IMR-90 (cell line): ENCODE data around the gene DUSP6. TPM values are rescaled to one million over a fixed set of nuclear protein-coding genes. Genes with fewer than 3 reads are reported as not detected.
A peak's percentile ranks its signal among the peaks of the same experiment; 100 is the strongest.

Experiments used
- ATAC-seq: fragments of 200-7000 bp; cut with Tn5 transposase; 2 replicates; pipeline ENCODE4 v1.9.1; 2020; ENCODE audit warnings: low read depth, mild to moderate bottlenecking, moderate library complexity
- BruUV-seq: library from RNA; stranded (reverse); fragments of 400-500 nt; replicated peaks from 2 replicates; lab custom pipeline; 2021; lab: Mats Ljungman, UMichigan
- CTCF ChIA-PET: fragments of 300-600 bp; formaldehyde crosslinking; extraction: SDS; loops from one replicate; lab custom pipeline; 2021; ENCODE audit warnings: antibody characterized with exemption; lab: Yijun Ruan, JAX
- POLR2A ChIA-PET: fragments of 300-600 bp; sonication (Branson Sonifier 250); formaldehyde crosslinking; loops from one replicate; lab custom pipeline; 2022; ENCODE audit warnings: antibody characterized with exemption; ENCODE audit not compliant: unreplicated experiment; lab: Charles Lee
- DNase-seq: peaks from one replicate; pipeline ENCODE4 v3.0.0; 2013
- H2AFZ ChIP-seq: replicated peaks from 2 replicates; pipeline ENCODE3; 2013; ENCODE audit warnings: low read length, mild to moderate bottlenecking; ENCODE audit not compliant: poor library complexity
- H2AK5ac ChIP-seq: 2 replicates; pipeline ENCODE4 v1.6.1; 2013; ENCODE audit warnings: low read depth, low read length, inconsistent platforms
- H2AK9ac ChIP-seq: replicated peaks from 2 replicates; pipeline ENCODE3; 2013; ENCODE audit warnings: mild to moderate bottlenecking, low read depth, low read length, moderate library complexity; ENCODE audit not compliant: poor library complexity
- H2BK120ac ChIP-seq: 2 replicates; pipeline ENCODE4 v1.6.1; 2013; ENCODE audit warnings: low read depth, low read length, inconsistent platforms
- H2BK15ac ChIP-seq: 3 replicates; pipeline ENCODE4 v1.6.1; 2013; ENCODE audit warnings: low read depth, low read length, inconsistent platforms
- H2BK20ac ChIP-seq: 2 replicates; pipeline ENCODE4 v1.6.1; 2013; ENCODE audit warnings: low read depth, mild to moderate bottlenecking, inconsistent platforms, low read length, moderate library complexity
- H2BK5ac ChIP-seq: 2 replicates; pipeline ENCODE4 v1.6.1; 2013; ENCODE audit warnings: mild to moderate bottlenecking, low read depth, low read length, inconsistent platforms; ENCODE audit not compliant: poor library complexity, severe bottlenecking
- H3K14ac ChIP-seq: replicated peaks from 2 replicates; pipeline ENCODE4 v1.6.1; 2013; ENCODE audit warnings: low read depth, low read length, inconsistent platforms
- H3K18ac ChIP-seq: 2 replicates; pipeline ENCODE4 v1.6.1; 2013; ENCODE audit warnings: low read depth, low read length, control low read depth
- H3K23ac ChIP-seq: 2 replicates; pipeline ENCODE4 v1.6.1; 2013; ENCODE audit warnings: low read depth, low read length, inconsistent platforms
- H3K27ac ChIP-seq: 2 replicates; pipeline ENCODE4 v1.5.1; 2013; ENCODE audit warnings: mild to moderate bottlenecking, control low read depth, low read length; ENCODE audit not compliant: insufficient read depth
- H3K27me3 ChIP-seq: 2 replicates; pipeline ENCODE4 v1.6.1; 2013; ENCODE audit warnings: low read length; ENCODE audit not compliant: control insufficient read depth, insufficient read depth
- H3K36me3 ChIP-seq: 2 replicates; pipeline ENCODE4 v1.6.1; 2013; ENCODE audit warnings: low read length, mixed read lengths; ENCODE audit not compliant: control insufficient read depth, insufficient read depth
- H3K4ac ChIP-seq: 2 replicates; pipeline ENCODE4 v1.6.1; 2013; ENCODE audit warnings: low read depth, low read length, inconsistent platforms
- H3K4me1 ChIP-seq: 2 replicates; pipeline ENCODE4 v1.6.1; 2013; ENCODE audit warnings: low read length, mixed read lengths; ENCODE audit not compliant: control insufficient read depth, insufficient read depth
- H3K4me2 ChIP-seq: 2 replicates; pipeline ENCODE4 v1.6.1; 2013; ENCODE audit warnings: low read depth, mild to moderate bottlenecking, control low read depth, low read length, moderate library complexity
- H3K4me3 ChIP-seq: 2 replicates; pipeline ENCODE4 v1.5.1; 2013; ENCODE audit warnings: low read depth, mild to moderate bottlenecking, control low read depth, low read length, moderate library complexity; ENCODE audit not compliant: insufficient read depth
- H3K56ac ChIP-seq: 2 replicates; pipeline ENCODE4 v1.6.1; 2013; ENCODE audit warnings: low read length, inconsistent platforms; ENCODE audit not compliant: insufficient read depth; ENCODE audit errors: extremely low read depth
- H3K79me1 ChIP-seq, 2 experiments: 2 replicates each; pipeline ENCODE4 v1.6.1; 2013; ENCODE audit warnings: low read length in 2 of 2, inconsistent platforms in 1 of 2, low read depth in 1 of 2
- H3K9ac ChIP-seq: 2 replicates; pipeline ENCODE4 v1.6.1; 2013; ENCODE audit warnings: low read depth, low read length, control low read depth
- H3K9me1 ChIP-seq: 2 replicates; pipeline ENCODE4 v1.6.1; 2013; ENCODE audit warnings: low read length, inconsistent platforms; ENCODE audit not compliant: insufficient read depth
- H3K9me3 ChIP-seq: 2 replicates; pipeline ENCODE4 v1.6.1; 2013; ENCODE audit warnings: low read length; ENCODE audit not compliant: control insufficient read depth, insufficient read depth
- H4K20me1 ChIP-seq: 2 replicates; pipeline ENCODE4 v1.6.1; 2013; ENCODE audit warnings: low read length, inconsistent platforms; ENCODE audit not compliant: insufficient read depth
- H4K5ac ChIP-seq: 2 replicates; pipeline ENCODE4 v1.6.1; 2013; ENCODE audit warnings: mild to moderate bottlenecking, low read depth, low read length, control low read depth
- H4K8ac ChIP-seq, 2 experiments: 2 replicates each; pipeline ENCODE4 v1.6.1; 2013; ENCODE audit warnings: low read depth in 2 of 2, low read length in 2 of 2, control low read depth in 1 of 2, inconsistent platforms in 1 of 2
- H4K91ac ChIP-seq: 2 replicates; pipeline ENCODE4 v1.6.1; 2013; ENCODE audit warnings: low read depth, low read length, inconsistent platforms; ENCODE audit not compliant: insufficient read depth
- BHLHE40 ChIP-seq: fragments of 150-350 bp; IDR thresholded peaks from 2 replicates; pipeline ENCODE4 v1.6.1; 2016; ENCODE audit warnings: mild to moderate bottlenecking, low read depth, low read length
- MAFK ChIP-seq: IDR thresholded peaks from 2 replicates; pipeline ENCODE4 v1.6.1; 2012; ENCODE audit warnings: low read depth, low read length, improper control_type of control experiment
- NFE2L2 ChIP-seq: fragments of 150-350 bp; IDR thresholded peaks from 2 replicates; pipeline ENCODE4 v1.6.1; 2016; ENCODE audit warnings: low read depth, mild to moderate bottlenecking, low read length
- POLR2A ChIP-seq: IDR thresholded peaks from 2 replicates; pipeline ENCODE4 v1.6.1; 2012; ENCODE audit warnings: mild to moderate bottlenecking, low read depth, low read length
- RAD21 ChIP-seq: IDR thresholded peaks from 2 replicates; pipeline ENCODE4 v1.6.1; 2012; ENCODE audit warnings: low read length, improper control_type of control experiment
- RCOR1 ChIP-seq: IDR thresholded peaks from 2 replicates; pipeline ENCODE4 v1.6.1; 2012; ENCODE audit warnings: mild to moderate bottlenecking, low read length, improper control_type of control experiment; ENCODE audit not compliant: insufficient replicate concordance
- dilution Hi-C: fragments of 300-500 bp; cut with HindIII; formaldehyde crosslinking; loops from one replicate; pipeline ENCODE4 v1.14.3; 2018; ENCODE audit warnings: low sequenced_read_pairs; ENCODE audit not compliant: unreplicated experiment
- in situ Hi-C: fragments of 300-500 bp; cut with MboI; formaldehyde crosslinking; loops from 3 replicates; pipeline ENCODE4 v1.14.3; 2019; ENCODE audit warnings: low sequenced_read_pairs, inconsistent platforms, mixed read lengths
- intact Hi-C: fragments of 100-400 bp; cut with micrococcal nuclease; formaldehyde crosslinking; loops from 2 replicates; pipeline ENCODE4 v1.10.0; 2022
- polyA plus RNA-seq, 3 experiments: library from polyadenylated mRNA; depleted of rRNA; stranded (reverse); fragments of >200 nt; gene quantifications; 2 replicates each; pipeline ENCODE4 v1.2.3, GENCODE V29; 2012; ENCODE audit warnings: low replicate concordance in 1 of 3
- total RNA-seq: library from RNA; depleted of rRNA; stranded (reverse); fragments of >200 nt; gene quantifications from 2 replicates; pipeline ENCODE4 v1.2.3, GENCODE V29; 2012

Gene DUSP6
- total and polyA plus RNA-seq, 2 of the 4 experiments (the other 2 are of a cell fraction): 38.5 to 70.1 TPM

GRCh38 chr12:89363582-89363981 lies 11.3 kb upstream of the DUSP6 start:
- Histone ChIP-seq H3K4me2 (no peak overlapping the region), H3K79me1 (peaks cover 11 to 37% of the 10 kb centered on the region in 2 experiments)
- POLR2A ChIA-PET: no interaction called here

More at GRCh38 chr12:89363582-89363981, 11.3 kb upstream of the DUSP6 start:
- peaks cover 11% of the 10 kb centered on the region for H3K9me1 ChIP-seq
- ATAC-seq (no peak), DNase-seq (no peak)
- H2AK5ac ChIP-seq: no peak overlapping the region
- H3K36me3 ChIP-seq: peaks cover 3% of the 10 kb centered on the region
- H3K27me3 ChIP-seq: no peaks in the 10 kb centered on the region
- no peak overlapping the region for H3K56ac ChIP-seq
- peaks cover 6% of the 10 kb centered on the region for H3K4me1 ChIP-seq
- H2BK120ac ChIP-seq: no peak overlapping the region
- no peak overlapping the region; the same call in 1 of the 2 replicates for H3K4ac ChIP-seq
- no peaks in the 10 kb centered on the region for H3K9me3 ChIP-seq
- no TSS peak for BruUV-seq
- H3K14ac ChIP-seq: no peak overlapping the region; the same call in 1 of the 2 replicates
- H4K91ac ChIP-seq: no peak overlapping the region
- H3K23ac ChIP-seq: no peak overlapping the region
- H2BK15ac ChIP-seq: no peak overlapping the region
- H2AFZ ChIP-seq: no peak overlapping the region
- CTCF ChIA-PET: no interaction called here
- TF ChIP-seq RAD21 (no peak), POLR2A (no peak), MAFK (no peak), RCOR1 (no peak), NFE2L2 (no peak), BHLHE40 (no peak)
- no peak overlapping the region for H3K9ac ChIP-seq
- H4K8ac ChIP-seq: no peak overlapping the region
- in situ Hi-C loops (no loop called here), intact Hi-C loops (no loop called here), dilution Hi-C loops (no loop called here)
- H2AK9ac ChIP-seq: no peak overlapping the region
- no peak overlapping the region for H2BK20ac ChIP-seq
- no peak overlapping the region for H3K27ac ChIP-seq
- H2BK5ac ChIP-seq: no peak overlapping the region
- H3K4me3 ChIP-seq: no peak overlapping the region
- no peak overlapping the region for H4K5ac ChIP-seq
- H4K20me1 ChIP-seq: no peaks in the 10 kb centered on the region
- H3K18ac ChIP-seq: peak overlapping the region; percentile 23; the same call in 1 of the 2 replicates
